Fibroblast of lung (primary cell): ENCODE results near the gene ALPP.

Experiments used
- EZH2 ChIP-seq: IDR thresholded peaks from 2 replicates; pipeline ENCODE4 v1.5.1; 2012; ENCODE audit warnings: low read length, control low read depth, mild to moderate bottlenecking; ENCODE audit errors: missing control alignments
- TF ChIP-seq, protein P1 (sequence below), 2 donors: IDR thresholded peaks in 1 of 2; conservative IDR thresholded peaks in 1 of 2; 1 replicate in 1 of 2; 2 replicates in 1 of 2; pipeline ENCODE4 v1.5.1; 2011 to 2012; ENCODE audit warnings: low read length in 2 of 2, control low read depth in 1 of 2, inconsistent platforms in 1 of 2, low read depth in 1 of 2, mild to moderate bottlenecking in 1 of 2

DNA sequence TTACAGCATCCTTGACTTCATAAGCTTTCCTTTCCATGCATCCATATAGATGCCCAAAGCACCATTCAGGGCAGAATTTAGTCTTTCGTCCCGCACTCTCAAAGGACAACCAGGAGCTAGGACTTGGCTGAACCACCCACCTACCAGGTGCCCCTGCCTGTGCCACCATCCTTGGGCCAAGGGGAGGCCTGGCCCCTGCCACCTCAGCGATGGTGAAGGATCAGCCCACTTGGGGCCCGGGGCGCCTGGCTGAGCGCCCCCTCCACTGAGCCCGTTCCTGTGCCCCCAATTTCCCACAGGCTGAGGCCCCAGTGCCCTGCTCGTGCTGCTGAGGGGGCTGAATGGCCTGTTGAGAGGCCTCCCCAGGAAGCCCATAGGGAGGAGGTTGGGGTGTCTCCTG lies 33.3 kb upstream of the ALPP start:
- TF ChIP-seq, protein P1, sequence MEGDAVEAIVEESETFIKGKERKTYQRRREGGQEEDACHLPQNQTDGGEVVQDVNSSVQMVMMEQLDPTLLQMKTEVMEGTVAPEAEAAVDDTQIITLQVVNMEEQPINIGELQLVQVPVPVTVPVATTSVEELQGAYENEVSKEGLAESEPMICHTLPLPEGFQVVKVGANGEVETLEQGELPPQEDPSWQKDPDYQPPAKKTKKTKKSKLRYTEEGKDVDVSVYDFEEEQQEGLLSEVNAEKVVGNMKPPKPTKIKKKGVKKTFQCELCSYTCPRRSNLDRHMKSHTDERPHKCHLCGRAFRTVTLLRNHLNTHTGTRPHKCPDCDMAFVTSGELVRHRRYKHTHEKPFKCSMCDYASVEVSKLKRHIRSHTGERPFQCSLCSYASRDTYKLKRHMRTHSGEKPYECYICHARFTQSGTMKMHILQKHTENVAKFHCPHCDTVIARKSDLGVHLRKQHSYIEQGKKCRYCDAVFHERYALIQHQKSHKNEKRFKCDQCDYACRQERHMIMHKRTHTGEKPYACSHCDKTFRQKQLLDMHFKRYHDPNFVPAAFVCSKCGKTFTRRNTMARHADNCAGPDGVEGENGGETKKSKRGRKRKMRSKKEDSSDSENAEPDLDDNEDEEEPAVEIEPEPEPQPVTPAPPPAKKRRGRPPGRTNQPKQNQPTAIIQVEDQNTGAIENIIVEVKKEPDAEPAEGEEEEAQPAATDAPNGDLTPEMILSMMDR (conservative IDR thresholded peaks at IDR 0.05 in 1 of 2, IDR thresholded peaks at IDR 0.05 in 1 of 2; ENCODE audit: low read depth in 1 of 2, low read length in 2 of 2): no peak
- TF ChIP-seq EZH2: no peak
